HepG2 (cell line): ENCODE data around the gene IRF2. TPM values are rescaled to one million over a fixed set of nuclear protein-coding genes. Genes with fewer than 3 reads are reported as not detected.

Source experiments
- ASH2L ChIP-seq: fragments of 300-600, 200-600 bp; sonication (generic); IDR thresholded peaks from 2 replicates; pipeline ENCODE4 v1.7.0; 2017; ENCODE audit warnings: low read depth, mild to moderate bottlenecking, moderate library complexity, mixed read lengths, low read length; ENCODE audit not compliant: insufficient read length
- FOXP1 ChIP-seq, 2 experiments: fragments of 450-650 bp in 1 of 2; IDR thresholded peaks; 2 replicates each; pipeline ENCODE4 v1.6.1; 2017 to 2018; ENCODE audit warnings: antibody characterized with exemption in 1 of 2
- GFI1 ChIP-seq: sonication (generic); formaldehyde crosslinking; IDR thresholded peaks from 2 replicates; pipeline ENCODE4 v1.5.0; 2020; ENCODE audit warnings: missing genetic modification reagents, mild to moderate bottlenecking, borderline replicate concordance
- HES4 ChIP-seq: sonication (generic); formaldehyde crosslinking; IDR thresholded peaks from 2 replicates; pipeline ENCODE4 v1.9.0; 2021; ENCODE audit warnings: mild to moderate bottlenecking, missing genetic modification reagents, borderline replicate concordance
- HINFP ChIP-seq: sonication (generic); formaldehyde crosslinking; IDR thresholded peaks from 2 replicates; pipeline ENCODE4 v1.4.0; 2020; ENCODE audit warnings: low read depth, mild to moderate bottlenecking, missing genetic modification reagents
- KAT7 ChIP-seq: IDR thresholded peaks from 2 replicates; pipeline ENCODE4 v1.6.1; 2018; ENCODE audit warnings: borderline replicate concordance, missing compliant biosample characterization
- PATZ1 ChIP-seq: sonication (generic); formaldehyde crosslinking; IDR thresholded peaks from 2 replicates; pipeline ENCODE4 v1.4.0; 2020; ENCODE audit warnings: missing genetic modification reagents
- PRDM10 ChIP-seq: sonication (generic); formaldehyde crosslinking; IDR thresholded peaks from 2 replicates; pipeline ENCODE4 v1.4.0; 2020; ENCODE audit warnings: low read depth, missing genetic modification reagents
- YY1 ChIP-seq: IDR thresholded peaks from 2 replicates; pipeline ENCODE4 v1.6.1; 2011; ENCODE audit warnings: low read length, low read depth, moderate library complexity, mild to moderate bottlenecking; ENCODE audit not compliant: insufficient read depth, insufficient replicate concordance
- polyA plus RNA-seq, 8 experiments: library from polyadenylated mRNA; depleted of rRNA in 3 of 8; stranded (reverse) in 7 of 8; unstranded in 1 of 8; fragments of >200 nt; fragmentation: Illumina TruSeq in 4 of 8; extraction: Trizol in 4 of 8; gene quantifications; 2 replicates each; pipeline versions ENCODE4 v1.2.1 to v1.2.3, GENCODE V29; 2011 to 2016; ENCODE audit warnings: low read depth in 4 of 8, missing spikeins in 1 of 8, mixed read lengths in 1 of 8; ENCODE audit not compliant: insufficient read depth in 1 of 8
- total RNA-seq, 5 experiments: library from RNA; depleted of rRNA; stranded (reverse); fragments of >200 nt; fragmentation: Illumina TruSeq; extraction: Trizol; gene quantifications; 2 replicates each; pipeline ENCODE4 v1.2.3, GENCODE V29; 2016; ENCODE audit warnings: low read depth in 1 of 5
- TF ChIP-seq, protein P1 (sequence below): sonication (generic); formaldehyde crosslinking; conservative IDR thresholded peaks from 2 replicates; pipeline ENCODE4 v1.4.0; 2020; ENCODE audit warnings: mild to moderate bottlenecking, missing genetic modification reagents, moderate library complexity
- TF ChIP-seq, protein P2 (sequence below): sonication (generic); formaldehyde crosslinking; IDR thresholded peaks from 2 replicates; pipeline ENCODE4 v1.5.0; 2020; ENCODE audit warnings: missing genetic modification reagents, mild to moderate bottlenecking, borderline replicate concordance

Gene IRF2
- total and polyA plus RNA-seq, 2 of the 13 experiments (the other 11 are each of a cell fraction or from before 2014, with no cell fraction given) = 15.5 to 28.8 TPM

- TF ChIP-seq, protein P1, sequence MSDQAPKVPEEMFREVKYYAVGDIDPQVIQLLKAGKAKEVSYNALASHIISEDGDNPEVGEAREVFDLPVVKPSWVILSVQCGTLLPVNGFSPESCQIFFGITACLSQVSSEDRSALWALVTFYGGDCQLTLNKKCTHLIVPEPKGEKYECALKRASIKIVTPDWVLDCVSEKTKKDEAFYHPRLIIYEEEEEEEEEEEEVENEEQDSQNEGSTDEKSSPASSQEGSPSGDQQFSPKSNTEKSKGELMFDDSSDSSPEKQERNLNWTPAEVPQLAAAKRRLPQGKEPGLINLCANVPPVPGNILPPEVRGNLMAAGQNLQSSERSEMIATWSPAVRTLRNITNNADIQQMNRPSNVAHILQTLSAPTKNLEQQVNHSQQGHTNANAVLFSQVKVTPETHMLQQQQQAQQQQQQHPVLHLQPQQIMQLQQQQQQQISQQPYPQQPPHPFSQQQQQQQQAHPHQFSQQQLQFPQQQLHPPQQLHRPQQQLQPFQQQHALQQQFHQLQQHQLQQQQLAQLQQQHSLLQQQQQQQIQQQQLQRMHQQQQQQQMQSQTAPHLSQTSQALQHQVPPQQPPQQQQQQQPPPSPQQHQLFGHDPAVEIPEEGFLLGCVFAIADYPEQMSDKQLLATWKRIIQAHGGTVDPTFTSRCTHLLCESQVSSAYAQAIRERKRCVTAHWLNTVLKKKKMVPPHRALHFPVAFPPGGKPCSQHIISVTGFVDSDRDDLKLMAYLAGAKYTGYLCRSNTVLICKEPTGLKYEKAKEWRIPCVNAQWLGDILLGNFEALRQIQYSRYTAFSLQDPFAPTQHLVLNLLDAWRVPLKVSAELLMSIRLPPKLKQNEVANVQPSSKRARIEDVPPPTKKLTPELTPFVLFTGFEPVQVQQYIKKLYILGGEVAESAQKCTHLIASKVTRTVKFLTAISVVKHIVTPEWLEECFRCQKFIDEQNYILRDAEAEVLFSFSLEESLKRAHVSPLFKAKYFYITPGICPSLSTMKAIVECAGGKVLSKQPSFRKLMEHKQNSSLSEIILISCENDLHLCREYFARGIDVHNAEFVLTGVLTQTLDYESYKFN (CRISPR knock-in tag) = peak; percentile 68
- TF ChIP-seq HINFP = peak; percentile 53; the same call in 1 of the 2 replicates
- peak; percentile 96 for TF ChIP-seq PATZ1 (CRISPR knock-in tag)
- 0 out of 2 replicates have a peak, but pooled peaks have one; percentile 36 for TF ChIP-seq PRDM10 (CRISPR knock-in tag)
- peak; percentile 74 for TF ChIP-seq YY1
- TF ChIP-seq GFI1 (CRISPR knock-in tag) = 0 out of 2 replicates have a peak, but pooled peaks have one; percentile 35
- TF ChIP-seq HES4 (CRISPR knock-in tag) = peak; percentile 63
- TF ChIP-seq, protein P2, sequence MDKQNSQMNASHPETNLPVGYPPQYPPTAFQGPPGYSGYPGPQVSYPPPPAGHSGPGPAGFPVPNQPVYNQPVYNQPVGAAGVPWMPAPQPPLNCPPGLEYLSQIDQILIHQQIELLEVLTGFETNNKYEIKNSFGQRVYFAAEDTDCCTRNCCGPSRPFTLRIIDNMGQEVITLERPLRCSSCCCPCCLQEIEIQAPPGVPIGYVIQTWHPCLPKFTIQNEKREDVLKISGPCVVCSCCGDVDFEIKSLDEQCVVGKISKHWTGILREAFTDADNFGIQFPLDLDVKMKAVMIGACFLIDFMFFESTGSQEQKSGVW (CRISPR knock-in tag) = no peak
- TF ChIP-seq ASH2L = peak; percentile 62
- peak; percentile 88 for TF ChIP-seq KAT7
- TF ChIP-seq FOXP1 (IDR thresholded peaks at IDR 0.05) = no peak
- peak; percentile 35; the same call in 1 of the 2 replicates for TF ChIP-seq FOXP1 (CRISPR knock-in tag; IDR thresholded peaks at IDR 0.05)
These were observed 1.5 kb downstream of the IRF2 start (continued) for GRCh38 chr4:184472614-184473498.
